Endothelial cell of umbilical vein (primary cell): Measurements from ENCODE around the gene FNIP1. TPM values are rescaled to one million over a fixed set of nuclear protein-coding genes. Genes with fewer than 3 reads are reported as not detected.

Experiments
- BruUV-seq: library from RNA; stranded (reverse); fragments of 400-500 nt; replicated peaks from 2 replicates; lab custom pipeline; 2021; lab: Mats Ljungman, UMichigan
- CTCF ChIA-PET: fragments of 300-600, 350-600 bp; sonication (Branson Sonifier 250); formaldehyde crosslinking; loops from one replicate; lab custom pipeline; 2021; ENCODE audit warnings: antibody characterized with exemption, inconsistent platforms; lab: Charles Lee
- POLR2A ChIA-PET: fragments of 300-600, 350-600 bp; sonication (Branson Sonifier 250); formaldehyde crosslinking; loops from one replicate; lab custom pipeline; 2021; ENCODE audit warnings: antibody characterized with exemption, inconsistent platforms; lab: Charles Lee
- DNase-seq: peaks from one replicate; pipeline ENCODE4 v3.0.0-alpha.2; 2011; ENCODE audit warnings: low read depth, low spot score
- FAIRE-seq: peaks from 2 replicates; lab custom pipeline; 2011; peaks lifted over from hg19 to GRCh38; lab: Jason Lieb, UNC
- H2AFZ ChIP-seq: 2 replicates; pipeline ENCODE4 v1.6.0; 2012; ENCODE audit warnings: low read depth, low read length, control low read depth, inconsistent platforms
- H3K27ac ChIP-seq: 2 replicates; pipeline ENCODE4 v1.5.1; 2011; ENCODE audit warnings: low read depth, mild to moderate bottlenecking, control low read depth, low read length, moderate library complexity; ENCODE audit not compliant: insufficient read depth
- H3K27me3 ChIP-seq, 2 experiments: 2 replicates each; pipeline versions ENCODE4 v1.6.0 to v1.6.1; 2011; ENCODE audit warnings: low read length in 2 of 2, mixed read lengths in 1 of 2; ENCODE audit not compliant: control insufficient read depth in 2 of 2, insufficient read depth in 2 of 2
- H3K36me3 ChIP-seq, 2 experiments: 2 replicates in 1 of 2; 3 replicates in 1 of 2; pipeline ENCODE4 v1.5.1; 2011; ENCODE audit warnings: low read length in 2 of 2, mild to moderate bottlenecking in 1 of 2, moderate library complexity in 1 of 2; ENCODE audit not compliant: control insufficient read depth in 2 of 2, insufficient read depth in 2 of 2; ENCODE audit errors: extremely low read depth in 1 of 2
- H3K4me1 ChIP-seq: 3 replicates; pipeline ENCODE4 v1.5.1; 2011; ENCODE audit warnings: mild to moderate bottlenecking, low read length; ENCODE audit not compliant: control insufficient read depth, insufficient read depth; ENCODE audit errors: extremely low read depth
- H3K4me2 ChIP-seq: 2 replicates; pipeline ENCODE4 v1.6.1; 2011; ENCODE audit warnings: low read length, control low read depth, mixed read lengths; ENCODE audit not compliant: insufficient read depth
- H3K4me3 ChIP-seq, 3 experiments: fragments of 200-600 bp in 1 of 3; sonication (generic), shearing (Covaris generic) in 1 of 3; replicated peaks in 1 of 3; 2 replicates each; pipeline ENCODE4 v1.5.1; 2011 to 2016; ENCODE audit warnings: control low read depth in 3 of 3, low read length in 3 of 3, mild to moderate bottlenecking in 2 of 3, inconsistent platforms in 1 of 3, low read depth in 1 of 3, moderate library complexity in 1 of 3; ENCODE audit not compliant: insufficient read depth in 1 of 3
- H3K79me2 ChIP-seq: 2 replicates; pipeline ENCODE4 v1.6.0; 2012; ENCODE audit warnings: low read length, inconsistent platforms; ENCODE audit not compliant: control insufficient read depth, insufficient read depth
- H3K9ac ChIP-seq: replicated peaks from 2 replicates; pipeline ENCODE3; 2011; ENCODE audit warnings: low read length, control low read depth; ENCODE audit not compliant: insufficient read depth; ENCODE audit errors: extremely low read depth
- H3K9me1 ChIP-seq: replicated peaks from 3 replicates; pipeline ENCODE4 v1.6.0; 2011; ENCODE audit warnings: mild to moderate bottlenecking, low read length; ENCODE audit not compliant: control insufficient read depth, insufficient read depth; ENCODE audit errors: extremely low read depth
- H3K9me3 ChIP-seq: replicated peaks from 2 replicates; pipeline ENCODE4 v1.5.1; 2012; ENCODE audit warnings: low read length, inconsistent platforms; ENCODE audit not compliant: control insufficient read depth, insufficient read depth
- H4K20me1 ChIP-seq: replicated peaks from 2 replicates; pipeline ENCODE3; 2011; ENCODE audit warnings: mild to moderate bottlenecking, low read length; ENCODE audit not compliant: control insufficient read depth, insufficient read depth; ENCODE audit errors: extremely low read depth
- CTCF ChIP-seq, 2 donors: IDR thresholded peaks; 1 replicate in 1 of 2; 2 replicates in 1 of 2; pipeline ENCODE4 v1.5.1; 2011; ENCODE audit warnings: low read length in 2 of 2, mild to moderate bottlenecking in 2 of 2, moderate library complexity in 2 of 2, control low read depth in 1 of 2, inconsistent platforms in 1 of 2, low read depth in 1 of 2; ENCODE audit not compliant: insufficient read depth in 1 of 2; ENCODE audit errors: extremely low read depth in 1 of 2
- EZH2 ChIP-seq: IDR thresholded peaks from 2 replicates; pipeline ENCODE4 v1.6.1; 2012; ENCODE audit warnings: borderline replicate concordance, low read depth, mild to moderate bottlenecking, moderate library complexity, low read length, inconsistent platforms; ENCODE audit not compliant: severe bottlenecking
- FOS ChIP-seq: IDR thresholded peaks from 2 replicates; pipeline ENCODE4 v1.6.1; 2011; ENCODE audit warnings: mild to moderate bottlenecking, low read length, moderate library complexity, borderline replicate concordance; ENCODE audit not compliant: insufficient read depth
- GATA2 ChIP-seq: IDR thresholded peaks from 2 replicates; pipeline ENCODE4 v1.7.0; 2011; ENCODE audit warnings: low read depth, mild to moderate bottlenecking, moderate library complexity, mixed read lengths, low read length; ENCODE audit not compliant: insufficient read length, insufficient read depth
- JUN ChIP-seq: IDR thresholded peaks from 2 replicates; pipeline ENCODE4 v1.6.1; 2011; ENCODE audit warnings: borderline replicate concordance, low read depth; ENCODE audit not compliant: insufficient read length, insufficient read depth
- MYC ChIP-seq: IDR thresholded peaks from one replicate; pipeline ENCODE4 v1.6.1; 2011; ENCODE audit warnings: mild to moderate bottlenecking, low read depth, low read length
- POLR2A ChIP-seq: IDR thresholded peaks from 2 replicates; pipeline ENCODE4 v1.6.1; 2012; ENCODE audit warnings: low read depth, mild to moderate bottlenecking, control low read depth, low read length
- POLR2AphosphoS5 ChIP-seq: IDR thresholded peaks from 2 replicates; pipeline ENCODE4 v1.6.1; 2012; ENCODE audit warnings: low read depth, mild to moderate bottlenecking, control low read depth, low read length, moderate library complexity; ENCODE audit not compliant: insufficient read depth
- dilution Hi-C: fragments of 300-500 bp; cut with MboI; formaldehyde crosslinking; loops from one replicate; pipeline ENCODE4 v1.15.0; 2019; ENCODE audit warnings: low sequenced_read_pairs; ENCODE audit not compliant: extremely low pct_ligation_motif_present
- intact Hi-C: fragments of 100-400 bp; cut with micrococcal nuclease; formaldehyde crosslinking; loops from one replicate; pipeline ENCODE4 v1.10.0; 2022
- polyA plus RNA-seq, 4 experiments: library from polyadenylated mRNA; depleted of rRNA in 3 of 4; stranded (reverse) in 3 of 4; unstranded in 1 of 4; fragments of >200 nt; gene quantifications; 2 replicates each; pipeline versions ENCODE4 v1.2.1 to v1.2.3, GENCODE V29; 2011 to 2012; ENCODE audit warnings: missing spikeins in 1 of 4
- total RNA-seq: library from RNA; stranded (reverse); gene quantifications from 2 replicates; pipeline ENCODE4 v1.2.3, GENCODE V29; 2021
- TF ChIP-seq, protein P1 (sequence below): IDR thresholded peaks from 2 replicates; pipeline ENCODE4 v1.6.1; 2011; ENCODE audit not compliant: insufficient read depth, insufficient read length

FNIP1 gene
- total and polyA plus RNA-seq, 2 donors (not counting 3 experiments of a cell fraction or from before 2014, with no cell fraction given) = 5.9 to 27.3 TPM

GRCh38 chr5:131684051-131684450 lies 112.8 kb downstream of the FNIP1 start:
- DNase-seq (no peak), FAIRE-seq (no peak)
- ChIA-PET CTCF (no interaction called here), POLR2A (no interaction called here)
- no TSS peak for BruUV-seq
- TF ChIP-seq EZH2 (no peak), GATA2 (no peak), POLR2A (no peak), FOS (no peak), MYC (no peak), CTCF (IDR thresholded peaks at IDR 0.05; ENCODE audit: extremely low read depth in 1 of 2, insufficient read depth in 1 of 2, low read depth in 1 of 2, low read length in 2 of 2) (no peak), JUN (no peak), POLR2AphosphoS5 (no peak)
- TF ChIP-seq, protein P1, sequence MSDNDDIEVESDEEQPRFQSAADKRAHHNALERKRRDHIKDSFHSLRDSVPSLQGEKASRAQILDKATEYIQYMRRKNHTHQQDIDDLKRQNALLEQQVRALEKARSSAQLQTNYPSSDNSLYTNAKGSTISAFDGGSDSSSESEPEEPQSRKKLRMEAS = no peak
- no peak overlapping the region for H3K4me3 ChIP-seq
- no peaks in the 10 kb centered on the region for H3K9me1 ChIP-seq
- no peaks in the 10 kb centered on the region for H3K9me3 ChIP-seq
- no peaks in the 10 kb centered on the region for H3K4me1 ChIP-seq
- no peaks in the 10 kb centered on the region for H3K36me3 ChIP-seq
- intact Hi-C loops = no loop called here
- no peak overlapping the region for H3K4me2 ChIP-seq
- H3K9ac ChIP-seq = no peak overlapping the region
- no peak overlapping the region for H2AFZ ChIP-seq
- no peak overlapping the region for H3K27ac ChIP-seq
- no peaks in the 10 kb centered on the region for H4K20me1 ChIP-seq
- H3K79me2 ChIP-seq = no peaks in the 10 kb centered on the region
- no peaks in the 10 kb centered on the region for H3K27me3 ChIP-seq
- dilution Hi-C loops = no loop called here
